Body of pancreas (tissue), 4 donors: ENCODE data around the gene RAMP1. TPM values are rescaled to one million over a fixed set of nuclear protein-coding genes. Genes with fewer than 3 reads are reported as not detected.

Source experiments
- ATAC-seq: fragments of 150-250 bp; one replicate; pipeline ENCODE4 v1.9.1; 2016
- DNase-seq, 4 donors: peaks; one replicate each; pipeline ENCODE4 v3.0.0-alpha.2; 2019
- H3K27ac ChIP-seq, 4 donors: fragments of 200-600 bp; sonication (generic); 1 replicate in 3 of 4; 2 replicates in 1 of 4; pipeline versions ENCODE4 v1.5.1 to v1.6.1; 2016 to 2019; ENCODE audit warnings: mild to moderate bottlenecking in 1 of 4, mixed read lengths in 1 of 4, moderate library complexity in 1 of 4
- H3K27me3 ChIP-seq, 2 donors: fragments of 200-600 bp; sonication (generic); one replicate each; pipeline ENCODE4 v1.6.0; 2016; ENCODE audit warnings: mild to moderate bottlenecking in 1 of 2
- H3K36me3 ChIP-seq, 2 donors: fragments of 200-600 bp; sonication (generic); replicated peaks in 1 of 2; 2 replicates each; pipeline ENCODE4 v1.5.1; 2016; ENCODE audit warnings: low read depth in 2 of 2; ENCODE audit not compliant: insufficient read depth in 1 of 2
- H3K4me1 ChIP-seq: fragments of 200-600 bp; sonication (generic); one replicate; pipeline ENCODE4 v1.6.0; 2016
- H3K4me3 ChIP-seq, 2 donors: fragments of 200-600 bp; sonication (generic); 1 replicate in 1 of 2; 2 replicates in 1 of 2; pipeline ENCODE4 v1.5.1; 2016 to 2019
- H3K9me3 ChIP-seq, 3 donors: fragments of 200-600 bp; sonication (generic); 1 replicate in 2 of 3; 2 replicates in 1 of 3; pipeline ENCODE4 v1.5.1; 2016
- CTCF ChIP-seq, 7 experiments: fragments of 450-650 bp in 4 of 7; fragments of 200-600 bp in 3 of 7; sonication (generic) in 3 of 7; IDR thresholded peaks; one replicate each; pipeline ENCODE4 v1.5.1; 2016 to 2019; ENCODE audit warnings: antibody characterized with exemption in 7 of 7
- POLR2A ChIP-seq, 3 donors: fragments of 450-650 bp; IDR thresholded peaks; one replicate each; pipeline ENCODE4 v1.6.1; 2016; ENCODE audit warnings: antibody characterized with exemption in 3 of 3, mild to moderate bottlenecking in 2 of 3
- WGBS, 2 donors: methylation state at CpG; one replicate each; pipeline ENCODE4 v1.1.5; 2017; 5-methylcytosine and 5-hydroxymethylcytosine counted together
- intact Hi-C: fragments of 100-400 bp; cut with DNase I; formaldehyde crosslinking; loops from one replicate; pipeline ENCODE4 v1.15.1; 2023
- total RNA-seq, 2 donors: library from RNA; depleted of rRNA; stranded (reverse); fragments of >200 nt; gene quantifications; one replicate each; pipeline ENCODE4 v1.1.0, GENCODE V29; 2016

RAMP1 gene
- total RNA-seq, 2 donors from 2014 or later: 74.2 to 85.4 TPM

- Histone ChIP-seq H3K27me3 (no peaks in the 10 kb centered on the region), H3K4me3 (no peak overlapping the region), H3K27ac (peak overlapping the region; percentile 55 to 96 (median 90)), H3K4me1 (peaks cover 83% of the 10 kb centered on the region), H3K36me3 (no peaks in the 10 kb centered on the region), H3K9me3 (no peaks in the 10 kb centered on the region)
- 28 to 41% methylated on average over 10 of the region's 10 CpGs for WGBS, 2 donors
- no peak for DNase-seq
- no peak for ATAC-seq
- TF ChIP-seq CTCF (IDR thresholded peaks at IDR 0.05) (no peak), POLR2A (IDR thresholded peaks at IDR 0.05) (no peak)
- intact Hi-C loops: no loop called here
Measured at GRCh38 chr2:237864444-237864931, 5.1 kb downstream of the RAMP1 start.

- 50 to 53% methylated on average over 9 of the region's 9 CpGs for WGBS, 2 donors
- H3K9me3 ChIP-seq: no peaks in the 10 kb centered on the region
- TF ChIP-seq CTCF (IDR thresholded peaks at IDR 0.05) (no peak), POLR2A (IDR thresholded peaks at IDR 0.05) (peak in 2 of 3 donors; percentile 14 to 16)
- no peak overlapping the region for H3K4me3 ChIP-seq
- H3K27ac ChIP-seq: peak overlapping the region; percentile 55 to 96 (median 90)
- no peaks in the 10 kb centered on the region for H3K36me3 ChIP-seq
- DNase-seq (peak; percentile 53 to 76 (median 62)), ATAC-seq (peak; percentile 19)
- no peaks in the 10 kb centered on the region for H3K27me3 ChIP-seq
- peaks cover 89% of the 10 kb centered on the region for H3K4me1 ChIP-seq
- intact Hi-C loops: no loop called here
Measured at GRCh38 chr2:237864940-237865622, 5.7 kb downstream of the RAMP1 start.

GRCh38 chr2:237865623-237866041, 6.2 kb downstream of the RAMP1 start:
- no peak for DNase-seq
- H3K4me3 ChIP-seq: no peak overlapping the region
- peaks cover 92% of the 10 kb centered on the region for H3K4me1 ChIP-seq
- ATAC-seq: no peak
- TF ChIP-seq POLR2A (IDR thresholded peaks at IDR 0.05): no peak
- no peak for TF ChIP-seq CTCF (IDR thresholded peaks at IDR 0.05)
- 85 to 87% methylated on average over 7 of the region's 7 CpGs for WGBS, 2 donors
- H3K36me3 ChIP-seq: no peaks in the 10 kb centered on the region
- no peaks in the 10 kb centered on the region for H3K9me3 ChIP-seq
- peak overlapping the region; percentile 55 to 96 (median 90) for H3K27ac ChIP-seq
- H3K27me3 ChIP-seq: no peaks in the 10 kb centered on the region
- intact Hi-C loops: no loop called here

- Histone ChIP-seq H3K4me1 (peaks cover 95% of the 10 kb centered on the region), H3K4me3 (no peak overlapping the region), H3K27ac (peak overlapping the region; percentile 55 to 96 (median 90)), H3K9me3 (no peaks in the 10 kb centered on the region), H3K27me3 (no peaks in the 10 kb centered on the region), H3K36me3 (no peaks in the 10 kb centered on the region)
- TF ChIP-seq CTCF (IDR thresholded peaks at IDR 0.05): no peak
- no peak for TF ChIP-seq POLR2A (IDR thresholded peaks at IDR 0.05)
- 70% methylated on average over 13 of the region's 13 CpGs for WGBS, 2 donors
- DNase-seq (no peak), ATAC-seq (no peak)
- intact Hi-C loops: no loop called here
Measured at GRCh38 chr2:237866101-237866621, 6.7 kb downstream of the RAMP1 start.
